GM18868 (cell line): ENCODE data around the gene TMEM72.

Source experiments
- ATAC-seq: cut with Tn5 transposase; IDR thresholded peaks from one replicate; pipeline ENCODE4 v1.9.1; 2021; ENCODE audit warnings: mild to moderate bottlenecking, moderate library complexity; ENCODE audit not compliant: unreplicated experiment

Gene TMEM72

DNA sequence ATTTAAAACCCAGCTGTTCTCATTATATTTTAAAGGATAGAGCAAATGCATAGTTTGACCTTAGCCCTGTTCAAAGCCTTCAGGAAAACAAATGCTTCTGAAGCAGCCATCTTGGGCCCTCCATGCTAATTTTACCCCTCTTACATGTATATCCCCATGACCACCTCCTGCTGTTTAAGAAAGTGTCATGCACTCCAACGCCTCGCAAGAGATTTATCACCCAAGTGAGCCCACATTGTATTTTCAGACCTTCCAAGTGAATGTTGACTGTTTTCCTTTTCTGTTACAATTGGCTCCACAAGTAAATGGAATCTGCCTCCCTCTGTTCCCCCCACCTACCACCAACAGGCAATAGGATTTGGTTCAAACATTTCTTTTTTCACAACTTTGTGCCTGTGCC lies 5.3 kb downstream of the TMEM72 start:
- no peak for ATAC-seq

DNA sequence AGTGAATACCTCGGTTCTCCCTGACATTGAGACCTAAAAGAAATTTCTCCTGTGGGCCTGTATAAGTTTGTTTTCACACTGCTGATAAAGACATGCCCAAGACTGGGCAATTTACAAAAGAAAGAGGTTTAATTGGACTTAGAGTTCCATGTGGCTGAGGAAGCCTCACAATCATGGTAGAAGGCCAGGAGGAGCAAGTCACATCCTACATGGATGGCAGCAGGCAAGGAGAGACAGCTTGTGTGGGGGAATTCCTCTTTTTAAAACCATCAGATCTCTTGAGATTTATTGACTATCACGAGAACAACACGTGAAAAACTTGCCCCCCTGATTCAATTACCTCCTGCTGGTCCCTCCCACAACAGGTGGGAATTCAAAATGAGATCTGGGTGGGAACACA lies 6.7 kb downstream of the TMEM72 start:
- ATAC-seq = no peak

DNA sequence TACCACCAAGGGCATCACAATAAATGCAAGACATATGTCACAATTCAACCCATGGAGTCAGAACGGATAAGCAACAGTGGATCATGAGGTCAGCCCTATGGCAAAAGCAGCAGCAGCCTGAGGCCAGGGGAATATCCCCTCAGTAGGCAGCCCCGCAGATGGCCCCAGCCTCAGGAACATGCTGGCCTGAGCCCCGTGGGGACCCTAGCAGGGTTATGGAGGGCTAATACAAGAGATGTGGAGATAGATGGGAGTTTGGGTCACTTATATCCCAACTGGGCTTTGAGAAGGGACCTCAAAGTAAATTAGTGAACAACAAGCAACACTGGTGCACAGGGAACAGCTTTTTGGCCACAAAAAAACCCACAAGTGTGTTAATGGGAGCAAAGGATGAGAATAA lies 9.1 kb downstream of the TMEM72 start:
- no peak for ATAC-seq

DNA sequence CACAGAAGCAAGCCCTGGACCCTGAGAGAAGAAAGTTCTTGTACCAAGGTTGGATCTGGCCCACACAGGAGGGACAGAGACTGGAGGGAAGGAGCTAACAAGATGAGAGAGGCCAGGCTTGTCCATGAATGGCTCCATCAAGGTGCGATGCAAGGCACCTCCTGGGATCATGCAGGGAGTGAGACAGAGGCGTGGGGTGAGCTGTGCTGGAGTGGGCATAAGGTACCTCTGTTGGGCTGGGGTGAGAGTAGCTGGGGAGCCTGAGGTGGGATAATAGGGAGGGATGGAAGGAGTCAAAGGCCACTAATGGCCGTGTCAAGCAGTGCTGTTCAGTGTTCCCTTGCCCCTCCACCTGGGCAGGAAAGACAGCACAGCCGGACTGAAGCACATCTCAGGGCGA lies 9.9 kb downstream of the TMEM72 start:
- no peak for ATAC-seq

DNA sequence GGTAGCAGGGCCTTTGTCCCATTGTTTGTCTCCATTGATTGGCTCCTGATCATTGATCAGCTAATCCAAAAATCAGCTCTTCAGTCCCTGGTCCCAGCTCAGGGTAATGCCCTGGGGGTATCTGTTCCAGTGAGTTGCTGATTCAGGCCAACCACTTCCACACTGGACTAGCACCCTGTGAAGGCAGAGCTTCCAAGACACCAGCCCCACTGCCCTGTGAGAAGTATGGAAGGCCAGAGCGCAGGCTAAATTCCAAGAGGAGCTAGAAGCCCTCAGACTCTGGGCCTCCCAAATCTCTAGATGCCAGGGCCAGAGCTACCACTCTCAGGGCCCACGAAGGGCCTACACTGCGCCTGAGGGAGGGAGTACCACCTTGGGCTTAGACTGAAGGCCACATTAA lies 10.4 kb downstream of the TMEM72 start:
- no peak for ATAC-seq

DNA sequence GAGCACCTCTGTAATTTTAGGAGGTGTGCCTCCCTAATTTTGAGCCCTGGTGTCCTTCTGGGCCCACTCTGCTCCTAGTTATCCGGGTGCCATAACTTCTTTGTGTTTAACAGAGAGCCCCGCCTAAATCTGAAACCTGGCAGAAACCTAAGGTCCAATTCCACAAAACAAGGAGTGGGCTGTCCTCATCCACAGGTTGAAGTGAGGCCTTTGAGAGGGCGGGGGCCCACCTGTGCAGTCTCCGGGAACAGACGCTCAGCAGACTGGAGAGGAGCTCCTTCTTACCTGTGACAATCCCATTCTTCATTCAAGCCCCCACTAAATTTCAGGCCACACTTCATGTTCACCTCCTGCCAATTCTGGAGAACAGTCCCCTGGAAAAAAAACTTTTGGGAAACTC lies 10.9 kb downstream of the TMEM72 start:
- ATAC-seq = no peak

DNA sequence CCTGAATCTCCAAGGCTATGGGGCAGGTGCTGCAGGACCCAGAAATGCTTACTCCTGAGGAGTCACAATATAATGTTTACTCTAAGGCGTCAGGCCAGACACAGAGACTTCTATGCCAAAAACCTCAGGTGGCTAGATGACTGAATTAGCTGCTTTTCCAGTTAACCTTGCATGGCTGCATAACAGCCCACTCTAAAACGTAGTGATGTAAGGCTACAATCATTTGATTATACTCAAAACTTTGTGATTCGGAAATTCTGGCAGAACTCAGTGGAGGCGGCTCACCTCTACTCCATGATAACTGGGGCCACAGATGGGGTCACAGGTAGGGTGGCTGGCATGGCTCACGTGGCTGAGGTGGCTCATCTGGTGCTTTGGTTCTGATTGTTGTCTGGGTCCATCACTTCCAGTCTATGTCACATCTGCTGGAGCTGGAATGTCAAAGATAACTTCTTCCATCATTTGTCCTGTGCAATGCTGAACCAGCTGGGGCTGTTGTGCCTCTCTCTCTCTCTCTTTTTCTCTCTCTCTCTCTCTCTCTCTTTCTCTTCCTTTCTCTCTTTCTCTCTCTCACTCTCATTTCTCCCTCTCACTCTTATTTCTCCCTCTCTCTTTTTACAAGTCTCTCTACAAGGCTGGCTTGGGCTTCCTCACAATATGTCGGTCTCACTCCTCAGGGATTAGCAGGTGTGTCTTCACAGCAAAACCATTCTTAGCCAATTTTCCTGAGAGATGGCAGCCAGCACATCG lies 11.8 kb downstream of the TMEM72 start:
- no peak for ATAC-seq

DNA sequence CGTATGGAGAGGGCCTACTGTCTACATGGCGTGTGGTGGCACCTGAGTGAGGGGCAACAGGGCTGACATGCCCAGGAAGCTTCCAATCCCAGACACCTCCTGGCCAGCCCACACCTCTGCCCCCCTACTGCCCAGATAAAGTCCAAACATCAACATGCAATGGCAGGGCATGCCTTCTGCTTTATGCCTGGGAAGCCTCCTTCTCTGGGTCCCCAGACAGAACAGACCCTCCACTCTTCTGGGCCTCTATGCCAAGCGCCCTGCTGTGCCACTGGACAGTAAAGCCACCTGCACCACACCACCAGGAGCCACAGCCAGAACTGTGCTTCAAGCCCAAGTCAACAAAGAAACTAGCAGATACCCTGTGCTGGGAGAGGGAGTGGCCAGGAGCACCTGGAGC lies 12.5 kb downstream of the TMEM72 start:
- no peak for ATAC-seq

DNA sequence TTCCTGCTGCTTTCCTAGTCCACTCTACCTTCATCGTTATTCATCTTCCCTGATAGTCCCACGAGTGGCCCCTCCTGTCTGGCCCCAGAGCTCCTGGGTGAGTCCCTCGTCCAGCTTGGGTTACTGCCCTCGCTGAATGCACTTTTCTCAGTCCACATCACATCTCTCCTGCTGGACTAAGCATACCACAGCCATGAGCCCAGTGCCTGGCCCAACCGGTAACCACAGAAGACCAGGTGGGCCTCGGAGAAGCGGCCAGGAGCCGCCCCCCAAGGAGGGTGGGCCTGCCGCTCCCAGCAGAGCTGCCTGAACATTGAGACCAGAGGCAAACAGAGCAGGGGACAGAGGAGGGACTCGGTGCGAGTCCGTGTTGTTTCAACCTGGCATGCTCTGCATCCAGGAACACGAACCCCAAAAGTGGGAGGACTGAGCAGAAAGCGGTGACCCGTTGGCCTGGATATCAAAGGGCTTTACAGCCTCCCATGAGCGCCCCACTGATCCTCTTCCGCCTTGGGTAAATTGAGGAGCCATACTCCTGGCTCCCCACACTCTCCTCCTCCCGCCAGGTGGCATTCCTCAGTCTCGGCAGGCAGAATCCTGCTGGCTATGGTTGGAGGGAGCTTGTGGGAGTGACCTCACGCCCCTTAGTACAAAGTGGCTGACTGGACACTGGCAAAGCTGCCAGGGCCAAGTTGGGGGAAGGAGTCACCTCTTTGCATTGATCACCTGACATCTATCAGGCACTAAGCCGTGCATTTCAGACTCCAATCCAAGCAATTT lies 13.3 kb downstream of the TMEM72 start:
- no peak for ATAC-seq

DNA sequence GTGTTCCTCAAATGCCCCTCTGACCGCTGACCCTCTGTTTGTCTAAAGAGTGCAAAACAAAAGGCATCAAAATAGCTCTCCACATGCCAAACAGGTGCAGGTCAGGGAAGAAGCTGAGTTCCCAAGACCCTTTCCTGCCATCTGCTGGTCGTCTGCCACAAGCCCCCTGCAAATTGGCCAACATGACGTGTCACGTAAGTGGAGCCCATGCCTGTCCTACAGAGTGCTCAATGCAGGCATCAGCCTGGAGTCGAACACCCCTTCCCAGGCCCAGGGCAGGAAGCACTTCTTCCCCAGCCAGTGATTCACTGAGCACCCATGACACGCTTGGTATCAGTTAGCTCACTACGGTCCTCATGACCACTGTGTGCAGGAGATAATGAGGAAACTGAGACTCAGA lies 14.1 kb downstream of the TMEM72 start:
- ATAC-seq = no peak

DNA sequence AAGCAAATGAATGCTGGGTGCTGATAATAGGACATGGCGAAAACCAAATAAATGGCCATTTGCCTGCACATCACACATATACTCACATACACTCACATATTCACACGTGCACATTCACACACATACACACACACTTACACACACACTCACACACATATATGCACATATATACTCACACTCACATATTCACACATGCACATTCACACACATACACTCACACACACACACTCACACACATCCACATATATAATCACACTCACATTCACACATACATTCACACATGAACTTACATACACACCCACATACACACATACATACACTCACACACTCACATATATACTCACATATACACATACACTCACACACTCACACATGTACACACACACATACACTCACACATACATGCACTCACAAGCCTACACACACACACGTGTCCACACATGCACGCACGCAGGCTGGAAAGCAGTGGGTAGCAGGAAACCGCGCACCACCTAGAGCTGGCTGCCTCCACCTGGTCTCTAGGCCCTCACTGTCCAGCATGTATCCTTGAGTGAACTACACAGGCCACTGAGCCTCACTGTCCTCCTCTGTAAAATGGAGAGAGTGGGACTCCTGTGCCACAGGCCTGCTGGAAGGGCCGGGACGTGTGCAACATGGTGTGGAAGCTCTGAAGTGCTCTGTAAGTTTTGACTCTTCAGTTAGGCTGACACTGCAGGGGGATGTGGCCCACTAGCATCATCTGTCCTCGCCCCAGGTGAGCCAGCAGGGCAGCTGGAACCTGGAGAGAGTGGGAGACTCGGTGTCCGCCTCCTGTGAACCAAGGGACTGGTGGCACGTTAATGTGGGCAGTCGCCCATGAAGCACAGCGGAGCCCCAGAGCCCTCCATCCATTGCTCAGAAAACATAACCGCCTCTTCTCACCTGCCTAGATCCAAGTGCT lies 14.9 kb downstream of the TMEM72 start:
- no peak for ATAC-seq

DNA sequence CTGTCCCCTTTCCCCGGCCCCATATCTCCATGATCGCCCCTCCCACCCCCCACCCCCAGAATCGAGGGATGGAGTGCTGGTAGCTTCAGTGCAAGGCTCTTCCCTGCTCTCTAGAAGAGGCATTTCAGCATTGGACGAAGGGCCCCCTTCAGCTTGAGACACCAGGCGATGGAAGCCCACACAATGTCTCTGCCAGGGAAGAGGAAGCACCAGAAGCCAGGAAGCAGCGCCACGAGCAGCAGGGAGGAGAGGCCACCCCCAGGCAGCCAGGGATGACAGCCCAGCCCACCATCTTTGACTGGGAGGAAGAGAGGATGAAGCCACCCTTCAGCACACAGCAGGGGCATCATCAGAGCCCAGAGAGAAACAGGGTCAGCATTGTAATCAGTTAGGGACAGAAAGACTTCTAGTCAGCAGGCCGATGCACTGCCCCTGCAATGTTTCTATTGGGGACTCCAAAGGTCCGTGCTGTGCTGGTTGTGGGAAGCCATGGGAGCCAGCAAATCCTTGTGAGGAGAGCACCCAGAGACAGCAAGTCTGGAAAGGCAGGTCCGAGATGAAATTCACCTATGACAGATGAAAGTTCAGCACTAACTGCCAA lies 15.7 kb downstream of the TMEM72 start:
- no peak for ATAC-seq

DNA sequence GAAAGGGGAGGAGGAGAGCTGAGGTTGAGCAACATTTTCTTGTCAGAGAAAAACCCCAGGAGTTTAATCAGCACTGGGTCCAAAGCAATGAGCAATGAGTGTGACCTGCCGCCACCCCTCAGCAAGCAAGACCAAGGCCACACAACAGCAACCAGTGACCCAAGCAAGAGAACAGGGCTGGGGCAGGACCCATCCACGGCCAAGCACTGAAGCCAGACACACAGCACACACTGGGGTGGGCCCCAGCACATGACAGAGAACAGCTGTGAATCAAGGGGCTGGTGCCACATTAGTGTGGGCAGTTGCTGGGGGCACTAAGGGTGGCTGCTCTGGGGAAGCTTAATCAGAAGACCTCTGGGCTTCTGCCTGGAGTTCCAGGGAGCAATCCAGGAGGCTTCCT lies 16.2 kb downstream of the TMEM72 start:
- no peak for ATAC-seq

DNA sequence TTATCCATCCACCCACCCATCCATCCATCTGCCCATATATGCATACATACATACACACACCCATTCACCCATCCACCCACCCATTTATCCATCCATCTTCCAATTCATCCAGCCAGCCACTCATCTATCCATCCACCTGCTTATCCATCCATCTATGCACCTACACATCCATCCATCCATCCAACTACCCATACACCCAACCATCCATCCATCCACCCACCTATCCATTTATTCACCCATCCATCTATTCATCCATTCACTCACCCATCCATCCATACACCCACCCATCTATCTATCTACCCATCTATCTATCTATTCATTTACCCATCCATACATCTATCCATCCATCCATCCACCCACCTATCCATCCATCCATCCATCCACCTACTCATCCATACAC lies 17.3 kb downstream of the TMEM72 start:
- ATAC-seq = no peak

DNA sequence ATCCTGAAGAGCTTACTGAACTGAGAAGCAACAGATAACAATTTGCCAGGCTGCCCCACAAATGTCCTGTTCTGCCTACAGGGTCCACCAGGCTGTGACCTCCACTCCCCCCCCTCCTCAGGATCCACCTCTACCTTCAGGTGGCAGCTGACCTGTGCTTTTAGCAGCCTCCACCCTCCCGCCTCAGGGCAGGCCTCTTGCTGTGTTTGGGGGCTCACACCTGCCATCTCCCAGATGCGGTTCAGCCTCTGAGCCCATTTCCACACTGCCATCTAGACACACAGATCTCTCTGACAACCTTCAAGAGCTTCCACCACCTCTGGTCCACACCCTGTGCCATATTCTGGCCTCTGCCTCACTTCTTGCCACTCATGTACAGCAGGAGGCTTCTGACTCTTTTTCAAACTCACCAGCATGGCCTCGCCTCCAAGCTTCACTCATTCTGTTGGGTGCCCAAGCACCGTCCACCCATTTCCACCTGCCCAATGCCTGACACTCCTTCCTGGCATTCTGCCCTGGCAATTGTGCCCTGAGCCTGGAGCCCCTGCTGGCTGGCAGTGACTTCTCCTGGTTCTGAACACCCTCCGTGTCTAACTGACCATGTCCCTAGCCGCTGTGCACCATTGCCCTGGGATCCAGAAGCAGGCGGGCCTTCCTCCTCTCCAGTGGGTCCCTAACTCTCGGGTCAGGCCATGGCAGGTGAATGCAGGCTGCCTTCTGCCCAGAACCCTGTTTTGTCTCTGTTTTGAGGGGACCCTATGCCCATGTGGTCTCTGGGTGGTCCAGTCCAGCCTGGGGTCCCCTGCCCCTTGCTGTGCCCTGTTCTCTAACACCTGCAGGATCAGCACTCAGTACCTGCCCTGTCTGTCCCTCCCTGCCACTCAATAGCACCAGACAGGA lies 18.5 kb downstream of the TMEM72 start:
- ATAC-seq = no peak

DNA sequence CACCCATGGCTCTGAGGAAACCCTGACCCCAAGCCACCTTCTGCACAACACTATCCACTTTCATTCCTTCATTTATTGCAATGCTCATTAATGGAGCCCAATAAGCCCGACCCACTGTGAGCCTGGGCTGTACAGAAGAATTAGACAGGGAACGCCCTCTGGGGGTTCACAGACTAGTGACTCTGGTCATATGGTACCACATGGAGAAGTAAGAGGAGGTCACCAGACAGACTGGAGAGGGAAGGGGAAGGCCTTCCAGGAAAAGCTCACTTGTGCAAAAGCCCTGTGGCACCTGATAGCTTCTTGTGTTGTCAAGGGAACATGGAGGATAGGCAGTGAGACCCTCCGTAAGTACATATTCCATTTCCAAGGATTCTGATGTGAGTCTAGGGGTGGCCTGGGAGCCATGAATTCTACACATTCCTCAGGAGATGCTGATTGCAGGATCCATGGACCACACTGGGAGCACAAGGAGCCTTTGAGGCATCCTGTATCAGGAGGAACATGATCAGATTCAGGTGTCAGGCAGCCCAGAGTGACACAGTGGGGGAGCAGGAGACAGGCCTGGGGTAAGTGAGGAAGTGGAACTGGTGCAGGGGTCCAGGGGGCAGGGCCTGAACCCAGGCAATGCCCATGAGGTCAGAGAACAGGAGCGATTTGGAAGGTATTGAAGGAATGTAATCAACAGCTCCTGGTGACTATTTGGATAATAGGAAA lies 19.9 kb downstream of the TMEM72 start:
- no peak for ATAC-seq

DNA sequence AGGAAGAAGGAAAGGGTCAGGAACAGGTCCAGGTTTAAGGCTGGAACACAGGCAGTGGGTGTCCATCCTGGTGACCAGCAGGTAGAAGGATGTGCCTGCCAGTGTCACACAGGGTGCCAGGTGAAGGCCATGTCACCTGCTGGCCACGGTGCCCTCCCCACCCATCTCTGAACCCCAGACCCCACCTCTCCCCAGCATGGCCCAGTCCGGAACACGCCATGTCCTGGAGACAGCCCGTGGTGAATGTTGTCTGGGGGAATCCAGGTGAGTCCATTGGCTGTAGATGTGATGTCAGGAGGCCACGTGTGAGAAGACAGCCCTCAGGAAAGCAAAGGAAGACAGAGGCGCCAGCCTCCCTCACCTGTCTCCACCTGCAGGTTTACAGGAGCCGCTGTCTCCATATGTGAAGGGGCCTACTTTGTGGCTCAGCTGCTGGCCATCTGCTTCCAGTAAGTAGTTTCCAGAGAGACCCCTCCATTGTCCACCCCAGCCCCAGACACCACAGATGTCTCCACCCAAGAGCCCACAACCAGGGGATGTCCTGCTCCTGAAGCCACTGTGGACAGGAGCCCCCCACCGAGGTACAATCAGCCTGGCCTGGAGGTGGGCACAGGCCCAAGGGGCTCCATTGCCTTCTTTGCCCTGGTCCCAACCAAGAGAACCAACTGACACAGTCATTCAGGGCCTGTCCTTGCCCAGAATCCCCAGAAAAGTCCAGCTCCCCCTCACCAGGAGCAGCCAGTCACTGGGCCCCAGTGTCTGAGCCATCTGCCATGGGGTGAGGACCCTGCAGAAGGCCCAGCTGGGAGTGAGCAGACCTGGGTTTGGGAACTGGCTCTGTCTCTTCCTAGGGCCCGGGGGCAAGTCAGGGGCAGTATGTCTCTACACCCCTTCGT lies 20.7 kb downstream of the TMEM72 start:
- no peak for ATAC-seq
